Measurements from ENCODE around the gene GOLGA8J. TPM values are rescaled to one million over a fixed set of nuclear protein-coding genes. Genes with fewer than 3 reads are reported as not detected.

Gene GOLGA8J
- total RNA-seq, 4 donors from 2014 or later = not detected

Small RNA genes within 50 kb of the gene (small RNA-seq; reads per million reads assigned to genes)
- gene RF00096 (0 reads per million in 2 donors), gene RN7SL673P (0 reads per million in 2 donors)

Other genes with a start within 250 kb of the GOLGA8J start
- under 1 TPM in 1 of 4 donors, not detected in 3; 0.80 TPM for gene GOLGA8T, start 52.1 kb downstream of the GOLGA8J start, total RNA-seq